GM18868 (cell line): Measurements from ENCODE around the gene ADH5.
A peak's percentile ranks its signal among the peaks of the same experiment; 100 is the strongest.
"Not testable (repeated sequence)": the region's sequence is repeated elsewhere in the genome, so short reads cannot be mapped to it uniquely, and the experiment has no call there.

ENCODE experiments used
- ATAC-seq: cut with Tn5 transposase; IDR thresholded peaks from one replicate; pipeline ENCODE4 v1.9.1; 2021; ENCODE audit warnings: mild to moderate bottlenecking, moderate library complexity; ENCODE audit not compliant: unreplicated experiment

ADH5 gene

GRCh38 chr4:99088481-99089365, at the start of gene ADH5:
ADH5 (minus strand) TSS chr4:99088788; CDS start chr4:99088700, 88 bp downstream.
- peak; percentile 90 for ATAC-seq

- no peak for ATAC-seq
These were observed 47.7 kb upstream of the ADH5 start for GRCh38 chr4:99136329-99136728.

- no peak for ATAC-seq
These were observed 47.1 kb upstream of the ADH5 start for GRCh38 chr4:99135541-99136162.

DNA sequence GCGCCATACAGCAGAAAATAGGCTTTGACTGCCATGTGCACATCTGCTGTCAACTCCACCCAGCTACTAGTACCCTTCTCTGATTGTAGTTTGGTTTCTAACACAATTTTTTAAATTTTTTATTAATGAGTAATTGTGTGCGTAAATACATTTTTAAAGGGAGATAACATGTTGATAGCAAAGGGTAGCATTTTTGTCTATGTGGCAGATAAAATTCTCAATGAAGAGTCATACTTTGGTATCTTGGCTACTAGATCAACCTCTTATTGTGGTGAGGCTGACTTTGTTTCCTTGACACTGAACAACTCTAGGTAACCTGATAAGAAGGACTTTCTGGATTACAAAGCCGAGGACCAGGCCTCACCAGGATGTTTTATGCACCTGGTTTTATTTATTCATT, 46.0 kb upstream of the ADH5 start:
- ATAC-seq: no peak

DNA sequence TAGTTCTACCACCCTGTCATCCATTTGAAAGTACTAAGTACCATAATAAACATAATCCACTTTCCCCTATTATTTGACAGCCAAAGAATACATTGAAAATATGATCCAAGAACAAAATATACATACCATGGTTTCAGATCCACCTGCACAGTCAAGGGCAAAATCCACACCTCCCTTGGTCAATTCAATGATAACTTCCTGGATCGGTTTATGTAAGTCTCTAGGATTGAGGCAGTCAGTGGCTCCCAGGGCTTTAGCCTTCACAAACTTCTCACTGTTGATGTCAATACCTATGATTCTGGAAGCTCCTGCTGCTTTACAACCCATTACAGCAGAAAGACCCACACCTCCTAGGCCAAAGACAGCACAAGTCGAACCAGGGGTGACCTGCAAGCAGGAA, 42.8 kb upstream of the ADH5 start:
- ATAC-seq: no peak

- no peak for ATAC-seq
These were observed 37.8 kb upstream of the ADH5 start for GRCh38 chr4:99126376-99126775.

- ATAC-seq: no peak
These were observed 32.4 kb upstream of the ADH5 start for GRCh38 chr4:99121008-99121407.

DNA sequence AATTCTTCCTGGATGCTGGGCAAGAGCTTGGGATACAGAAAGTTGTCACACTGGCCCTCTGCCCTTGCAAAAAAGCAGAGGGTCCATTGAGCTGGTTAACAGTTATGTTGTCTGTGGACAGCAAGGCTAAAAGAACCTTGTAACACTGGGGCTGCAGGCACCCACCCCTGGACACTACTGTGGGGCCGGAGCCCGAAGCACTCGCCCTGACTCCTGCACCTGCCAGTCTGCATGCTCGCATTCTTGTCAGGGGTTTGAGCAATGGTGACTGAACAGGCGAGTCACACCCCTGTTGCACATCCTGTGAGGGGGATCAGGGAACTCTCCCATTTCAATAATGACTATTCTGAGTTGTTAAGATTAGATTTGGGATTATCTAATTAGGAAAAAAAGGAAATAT, 31.9 kb upstream of the ADH5 start:
- no peak for ATAC-seq

GRCh38 chr4:99117876-99118693, 29.5 kb upstream of the ADH5 start:
- no peak for ATAC-seq

GRCh38 chr4:99117122-99117841, 28.7 kb upstream of the ADH5 start:
- not testable (repeated sequence) for ATAC-seq

DNA sequence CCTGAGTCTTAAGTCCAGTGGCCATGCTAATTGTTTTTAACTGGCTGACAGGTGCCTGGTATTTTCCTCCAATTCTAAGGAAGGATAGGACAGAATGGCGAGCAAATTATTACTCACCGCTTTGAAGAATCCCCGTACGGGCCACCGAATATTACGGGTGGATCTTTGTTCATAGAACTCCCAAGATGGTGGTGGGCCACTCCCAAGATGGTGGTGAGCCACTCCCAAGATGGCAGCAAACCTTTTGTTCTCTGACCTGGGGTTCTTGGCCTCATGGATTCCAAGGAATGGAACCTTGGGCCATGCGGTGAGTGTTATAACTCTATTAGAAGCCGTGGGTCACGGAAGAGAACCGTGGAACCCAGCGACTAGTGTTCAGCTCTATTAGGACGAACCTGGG, 20.7 kb upstream of the ADH5 start:
- not testable (repeated sequence) for ATAC-seq

- ATAC-seq: no peak
These were observed 15.6 kb upstream of the ADH5 start for GRCh38 chr4:99104153-99104552.

DNA sequence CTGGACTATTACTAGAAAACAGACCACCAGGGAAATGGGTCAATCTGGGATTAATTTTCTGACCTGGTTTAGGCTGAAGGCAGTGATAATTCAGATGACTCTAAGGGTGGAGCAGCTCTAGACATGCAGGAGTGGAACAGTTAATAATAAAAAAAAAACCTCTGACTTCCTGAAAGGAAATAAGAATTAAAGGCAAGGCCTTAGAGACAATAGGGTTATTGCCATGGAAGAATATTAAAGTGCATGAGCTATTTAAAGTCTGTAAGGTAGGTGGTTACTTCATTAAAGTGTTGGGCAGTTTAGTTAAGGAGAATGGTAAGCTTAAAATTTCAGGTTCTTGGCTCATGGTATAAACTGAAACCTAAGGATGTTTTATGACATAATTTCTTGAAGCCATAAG, 14.6 kb upstream of the ADH5 start:
- ATAC-seq: no peak

DNA sequence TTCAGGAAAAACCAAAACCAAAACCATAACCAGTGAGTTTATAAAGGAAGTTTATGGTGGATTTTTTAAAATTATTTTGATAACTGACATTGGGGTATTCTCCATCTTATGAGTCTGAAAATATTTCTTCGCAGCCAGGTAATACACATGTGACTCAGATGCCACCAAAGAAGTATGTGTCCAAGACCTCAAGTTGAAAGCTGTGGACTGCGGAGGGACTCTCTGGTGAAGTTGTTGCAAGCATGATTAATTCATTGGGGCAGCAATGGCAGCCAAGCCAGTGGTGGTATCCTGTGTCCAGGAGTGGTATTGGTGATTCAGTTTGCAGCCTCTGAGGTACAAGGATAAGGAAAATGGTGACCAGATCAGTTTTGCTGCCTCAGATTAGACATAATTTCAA, 14.0 kb upstream of the ADH5 start:
- ATAC-seq: no peak

GRCh38 chr4:99100876-99101275, 12.3 kb upstream of the ADH5 start:
- no peak for ATAC-seq

DNA sequence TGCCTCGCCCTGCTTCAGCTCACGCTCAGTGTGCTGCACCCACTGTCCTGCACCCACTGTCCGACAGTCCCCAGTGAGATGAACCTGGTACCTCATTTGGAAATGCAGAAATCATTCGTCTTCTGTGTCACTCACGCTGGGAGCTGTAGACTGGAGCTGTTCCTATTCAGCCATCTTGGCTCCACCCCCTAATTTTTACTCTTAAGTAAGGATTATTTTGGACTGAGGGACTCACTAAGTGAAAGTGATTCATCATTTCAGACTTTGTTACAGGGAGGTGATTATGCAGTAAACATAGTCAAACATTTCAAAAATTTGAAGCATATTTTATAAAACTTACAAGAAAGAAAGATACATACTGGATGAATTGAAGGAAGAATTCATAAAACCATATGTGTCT, 11.2 kb upstream of the ADH5 start:
- not testable (repeated sequence) for ATAC-seq

DNA sequence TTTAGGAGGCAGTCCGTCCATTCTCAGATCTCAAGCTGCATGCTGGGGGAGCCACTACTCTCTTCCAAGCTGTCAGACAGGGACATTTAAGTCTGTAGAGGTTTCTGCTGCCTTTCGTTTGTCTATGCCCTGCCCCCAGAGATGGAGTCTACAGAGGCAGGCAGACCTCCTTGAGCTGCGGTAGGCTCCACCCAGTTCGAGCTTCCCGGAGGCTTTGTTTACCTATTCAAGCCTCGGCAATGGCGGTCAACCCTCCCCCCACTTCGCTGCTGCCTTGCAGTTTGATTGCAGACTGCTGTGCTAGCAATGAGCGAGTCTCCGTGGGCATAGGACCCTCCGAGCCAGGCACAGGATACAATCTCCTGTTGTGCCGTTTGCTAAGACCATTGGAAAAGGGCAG, 10.7 kb upstream of the ADH5 start:
- ATAC-seq: no peak

GRCh38 chr4:99091841-99092240, 3.3 kb upstream of the ADH5 start:
- not testable (repeated sequence) for ATAC-seq

- ATAC-seq: peak; percentile 17
These were observed 2.6 kb upstream of the ADH5 start for GRCh38 chr4:99091216-99091575.

- no peak for ATAC-seq
These were observed 2.1 kb upstream of the ADH5 start for GRCh38 chr4:99090481-99091215.
